Measurements from ENCODE around the gene MARCHF5. TPM values are rescaled to one million over a fixed set of nuclear protein-coding genes. Genes with fewer than 3 reads are reported as not detected.

MARCHF5 gene
- total and polyA plus RNA-seq, 2 of the 8 experiments (the other 6 are each of a cell fraction or from before 2014, with no cell fraction given) = 8.7 to 26.8 TPM

DNA sequence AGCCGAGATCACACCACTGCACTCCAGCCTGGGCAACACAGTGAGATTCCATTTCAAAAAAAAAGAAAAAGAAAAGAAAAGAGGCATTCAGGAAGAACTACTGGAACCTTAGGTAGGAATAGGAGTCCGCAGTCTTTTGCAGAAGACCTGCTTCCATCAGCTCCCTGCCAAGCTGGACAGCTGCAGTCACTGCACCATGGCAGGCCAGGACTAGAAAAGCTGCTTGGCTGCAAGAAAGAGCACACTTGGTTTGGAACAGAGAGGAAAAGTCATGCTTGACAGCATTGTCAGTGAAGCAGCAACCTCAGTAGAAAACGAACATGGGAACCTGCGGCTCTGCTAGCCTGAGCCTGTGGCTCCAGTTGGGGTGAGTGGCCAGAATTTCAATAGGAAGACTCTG lies 104.3 kb downstream of the MARCHF5 start:
- DNase-seq (ENCODE audit: low read depth in 1 of 2, low spot score in 2 of 2) = no peak
- no peak for TF ChIP-seq SP1 (IDR thresholded peaks at IDR 0.05; ENCODE audit: low read depth, low read length)
- TF ChIP-seq TEAD4 (IDR thresholded peaks at IDR 0.05; ENCODE audit: low read depth, low read length) = no peak
- TF ChIP-seq BACH1 (IDR thresholded peaks at IDR 0.05; ENCODE audit: low read length) = no peak
- no peak for TF ChIP-seq SAP30 (IDR thresholded peaks at IDR 0.05; ENCODE audit: insufficient read depth, insufficient replicate concordance, low read length)
- TF ChIP-seq KDM4A (IDR thresholded peaks at IDR 0.05; ENCODE audit: low read depth, low read length, severe bottlenecking) = no peak
- no peak for TF ChIP-seq BCL11A (IDR thresholded peaks at IDR 0.05; ENCODE audit: low read depth in 2 of 2, low read length in 2 of 2)
- TF ChIP-seq RBBP5 (IDR thresholded peaks at IDR 0.05; ENCODE audit: borderline replicate concordance, low read depth, low read length) = no peak
- TF ChIP-seq YY1 (IDR thresholded peaks at IDR 0.05; ENCODE audit: low read depth, low read length) = no peak
- no peak for TF ChIP-seq SP4 (IDR thresholded peaks at IDR 0.05; ENCODE audit: low read length)
- no peak for TF ChIP-seq TAF7 (optimal IDR thresholded peaks at IDR 0.05; ENCODE audit: borderline replicate concordance, low read depth, low read length)
- TF ChIP-seq GTF2F1 (IDR thresholded peaks at IDR 0.05; ENCODE audit: borderline replicate concordance, low read depth, low read length) = no peak
- TF ChIP-seq, protein P1, sequence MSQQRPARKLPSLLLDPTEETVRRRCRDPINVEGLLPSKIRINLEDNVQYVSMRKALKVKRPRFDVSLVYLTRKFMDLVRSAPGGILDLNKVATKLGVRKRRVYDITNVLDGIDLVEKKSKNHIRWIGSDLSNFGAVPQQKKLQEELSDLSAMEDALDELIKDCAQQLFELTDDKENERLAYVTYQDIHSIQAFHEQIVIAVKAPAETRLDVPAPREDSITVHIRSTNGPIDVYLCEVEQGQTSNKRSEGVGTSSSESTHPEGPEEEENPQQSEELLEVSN (IDR thresholded peaks at IDR 0.05) = no peak

More for the DNA sequence above, 104.3 kb downstream of the MARCHF5 start:
- ChIA-PET POLR2A (ENCODE audit: partially characterized antibody) (interaction anchor here (0.6 kb wide), 1 partner anchor 10 kb away, joined by 3 read pairs; no protein-coding TSS in a partner anchor), CTCF (ENCODE audit: partially characterized antibody) (interaction anchor here (0.5 to 0.6 kb wide), 2 partner anchors 45 to 195 kb away, joined by 3 to 4 read pairs; no protein-coding TSS in a partner anchor)
- Histone ChIP-seq H2BK20ac (ENCODE audit: low read length) (no peak overlapping the region), H3K27me3 (replicated peaks in 1 of 4; ENCODE audit: control insufficient read depth in 3 of 4, extremely low read depth in 1 of 4, insufficient read depth in 3 of 4, low read length in 3 of 4) (no peaks in the 10 kb centered on the region), H4K20me1 (replicated peaks in 1 of 2; ENCODE audit: control insufficient read depth in 1 of 2, insufficient read depth in 2 of 2, low read length in 2 of 2) (no peaks in the 10 kb centered on the region), H4K5ac (ENCODE audit: insufficient read length, low read depth, low read length) (no peak overlapping the region), H3K14ac (ENCODE audit: insufficient read length) (no peak overlapping the region), H2BK12ac (ENCODE audit: low read depth, low read length) (0 out of 2 replicates have a peak overlapping the region, but pooled peaks have one; percentile 17), H4K8ac (ENCODE audit: extremely low read depth, insufficient read depth, low read length) (no peak overlapping the region), H3K4me2 (ENCODE audit: insufficient read depth in 1 of 2, low read depth in 2 of 2, low read length in 2 of 2) (no peak overlapping the region), H2BK120ac (replicated peaks; ENCODE audit: low read depth, low read length) (no peak overlapping the region), H3K9ac (replicated peaks in 1 of 4; ENCODE audit: extremely low read depth in 1 of 4, low read depth in 3 of 4, low read length in 3 of 4) (no peak overlapping the region), H3K23me2 (ENCODE audit: low read depth, low read length) (peaks cover 5% of the 10 kb centered on the region; the same call in 1 of the 2 replicates), H3K79me1 (ENCODE audit: low read depth, low read length) (no peaks in the 10 kb centered on the region), H2AK5ac (ENCODE audit: low read depth, low read length) (no peak overlapping the region), H3K4ac (replicated peaks; ENCODE audit: insufficient read length, low read depth, low read length) (no peak overlapping the region), H2BK5ac (ENCODE audit: low read depth, low read length) (no peak overlapping the region), H3K79me2 (ENCODE audit: control insufficient read depth in 1 of 2, insufficient read depth in 2 of 2, low read length in 2 of 2) (no peaks in the 10 kb centered on the region), H3K4me1 (replicated peaks in 1 of 4; ENCODE audit: control insufficient read depth in 3 of 4, insufficient read depth in 4 of 4, low read length in 3 of 4) (no peaks in the 10 kb centered on the region), H3K27ac (ENCODE audit: low read depth, low read length) (no peak overlapping the region), H2BK15ac (ENCODE audit: low read length) (no peak overlapping the region), H3K18ac (ENCODE audit: extremely low read depth, low read length) (no peak overlapping the region), H3K36me3 (ENCODE audit: control insufficient read depth in 2 of 4, insufficient read depth in 4 of 4, low read length in 3 of 4) (no peaks in the 10 kb centered on the region), H3K4me3 (ENCODE audit: extremely low read depth in 1 of 4, insufficient read depth in 2 of 4, low read depth in 3 of 4, low read length in 4 of 4) (no peak overlapping the region), H4K91ac (replicated peaks; ENCODE audit: insufficient read length, low read length) (no peak overlapping the region), H2AFZ (ENCODE audit: low read length) (no peak overlapping the region), H3K9me3 (ENCODE audit: insufficient read depth in 2 of 2, low read depth in 1 of 2, low read length in 1 of 2) (no peaks in the 10 kb centered on the region), H3K23ac (ENCODE audit: insufficient read length) (no peak overlapping the region), H3K56ac (replicated peaks; ENCODE audit: insufficient read length, low read depth, low read length) (no peak overlapping the region)
- no peak for FAIRE-seq
- 73% methylated on average over 4 of the region's 4 CpGs; no CpG with 5 or more reads in 1 of the 2 experiments for WGBS, 2 experiments (ENCODE audit: extremely low coverage in 1 of 2, insufficient coverage in 1 of 2, insufficient read length in 1 of 2, insufficient replicate concordance in 2 of 2, low coverage in 1 of 2, low lambda C conversion rate in 2 of 2, missing lambda C conversion rate in 1 of 2)

Data from H1 (cell line).